Measurements from ENCODE around the gene GAR1.

DNA sequence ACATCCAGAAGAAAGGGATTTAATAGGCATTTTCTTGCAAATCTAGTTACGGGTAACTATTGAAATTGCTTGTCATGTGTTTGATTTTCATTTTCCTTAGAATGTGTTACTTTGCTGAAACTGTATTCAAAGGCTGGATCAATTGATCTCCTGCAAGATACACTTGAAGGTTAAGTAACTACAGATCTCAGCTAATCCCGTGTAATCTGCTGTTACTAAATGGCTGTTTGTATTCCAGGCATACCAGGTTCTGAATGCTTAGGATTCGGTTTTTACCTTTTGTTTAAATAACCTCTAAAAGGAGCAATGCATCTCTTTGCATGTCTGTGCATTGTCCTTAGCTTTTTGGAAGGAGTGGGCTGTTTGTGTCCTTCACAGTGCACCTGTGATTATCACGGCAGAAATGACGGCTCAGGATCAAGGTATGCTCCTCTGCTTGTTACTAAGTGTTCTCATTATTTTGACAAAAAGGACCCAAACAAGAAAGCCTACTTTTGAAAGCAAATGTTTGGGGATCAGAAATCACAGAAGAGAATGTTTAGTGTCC is 32.4 kb downstream of the GAR1 start, which contains the start of gene LRIT3:
- TF ChIP-seq EP300 (IDR thresholded peaks at IDR 0.05) (no peak), POLR2AphosphoS5 (IDR thresholded peaks at IDR 0.05) (no peak)

Measured in suprapubic skin (tissue), 4 donors.